HG02571 (cell line): ENCODE measurements around the gene PERM1.
A peak's percentile ranks its signal among the peaks of the same experiment; 100 is the strongest.
"Not testable (repeated sequence)": the region's sequence is repeated elsewhere in the genome, so short reads cannot be mapped to it uniquely, and the experiment has no call there.

Source experiments
- ATAC-seq: cut with Tn5 transposase; IDR thresholded peaks from one replicate; pipeline ENCODE4 v1.9.1; 2021; ENCODE audit warnings: mild to moderate bottlenecking, moderate library complexity; ENCODE audit not compliant: unreplicated experiment

The PERM1 gene, protein sequence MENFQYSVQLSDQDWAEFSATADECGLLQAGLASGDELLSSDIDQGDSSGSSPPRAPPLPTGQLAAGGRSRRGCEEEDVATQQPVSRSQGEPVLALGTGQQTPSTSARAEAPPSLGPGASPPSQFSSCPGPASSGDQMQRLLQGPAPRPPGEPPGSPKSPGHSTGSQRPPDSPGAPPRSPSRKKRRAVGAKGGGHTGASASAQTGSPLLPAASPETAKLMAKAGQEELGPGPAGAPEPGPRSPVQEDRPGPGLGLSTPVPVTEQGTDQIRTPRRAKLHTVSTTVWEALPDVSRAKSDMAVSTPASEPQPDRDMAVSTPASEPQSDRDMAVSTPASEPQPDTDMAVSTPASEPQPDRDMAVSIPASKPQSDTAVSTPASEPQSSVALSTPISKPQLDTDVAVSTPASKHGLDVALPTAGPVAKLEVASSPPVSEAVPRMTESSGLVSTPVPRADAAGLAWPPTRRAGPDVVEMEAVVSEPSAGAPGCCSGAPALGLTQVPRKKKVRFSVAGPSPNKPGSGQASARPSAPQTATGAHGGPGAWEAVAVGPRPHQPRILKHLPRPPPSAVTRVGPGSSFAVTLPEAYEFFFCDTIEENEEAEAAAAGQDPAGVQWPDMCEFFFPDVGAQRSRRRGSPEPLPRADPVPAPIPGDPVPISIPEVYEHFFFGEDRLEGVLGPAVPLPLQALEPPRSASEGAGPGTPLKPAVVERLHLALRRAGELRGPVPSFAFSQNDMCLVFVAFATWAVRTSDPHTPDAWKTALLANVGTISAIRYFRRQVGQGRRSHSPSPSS

DNA sequence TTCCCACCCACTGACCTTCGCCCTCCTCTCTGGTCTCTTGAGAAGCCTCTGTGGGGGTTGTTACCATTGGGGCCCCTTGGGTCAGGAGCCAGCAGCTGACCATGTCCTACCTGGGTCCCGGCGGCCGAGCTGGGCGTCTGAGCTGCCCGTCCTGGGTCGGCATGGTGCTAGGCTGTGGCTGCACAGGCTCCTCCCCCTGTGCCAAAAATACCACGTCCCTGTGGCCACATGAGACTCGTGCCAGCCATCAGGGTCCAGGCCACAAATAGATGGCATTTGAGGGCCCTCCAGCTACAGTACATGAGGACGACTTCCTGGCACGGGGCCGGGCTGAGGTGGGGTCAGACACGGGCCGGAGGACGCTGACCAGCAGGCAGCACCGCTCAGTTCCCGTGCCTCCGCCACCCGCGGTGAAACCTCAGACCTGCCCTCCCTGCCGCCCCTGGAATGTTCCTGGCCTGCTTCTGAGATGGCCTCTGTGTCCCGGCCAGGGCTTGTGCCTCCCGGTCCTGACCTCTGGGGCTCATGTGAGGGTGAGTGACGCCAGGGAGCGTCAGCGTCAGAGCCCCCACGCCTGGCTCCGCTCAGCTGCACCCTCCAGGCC, at the start of gene PERM1:
Gene PERM1 (minus strand): TSS at position 139 of the 604 bp plus-strand sequence. CDS start 1,064 bp downstream, outside the sequence.
- no peak for ATAC-seq

DNA sequence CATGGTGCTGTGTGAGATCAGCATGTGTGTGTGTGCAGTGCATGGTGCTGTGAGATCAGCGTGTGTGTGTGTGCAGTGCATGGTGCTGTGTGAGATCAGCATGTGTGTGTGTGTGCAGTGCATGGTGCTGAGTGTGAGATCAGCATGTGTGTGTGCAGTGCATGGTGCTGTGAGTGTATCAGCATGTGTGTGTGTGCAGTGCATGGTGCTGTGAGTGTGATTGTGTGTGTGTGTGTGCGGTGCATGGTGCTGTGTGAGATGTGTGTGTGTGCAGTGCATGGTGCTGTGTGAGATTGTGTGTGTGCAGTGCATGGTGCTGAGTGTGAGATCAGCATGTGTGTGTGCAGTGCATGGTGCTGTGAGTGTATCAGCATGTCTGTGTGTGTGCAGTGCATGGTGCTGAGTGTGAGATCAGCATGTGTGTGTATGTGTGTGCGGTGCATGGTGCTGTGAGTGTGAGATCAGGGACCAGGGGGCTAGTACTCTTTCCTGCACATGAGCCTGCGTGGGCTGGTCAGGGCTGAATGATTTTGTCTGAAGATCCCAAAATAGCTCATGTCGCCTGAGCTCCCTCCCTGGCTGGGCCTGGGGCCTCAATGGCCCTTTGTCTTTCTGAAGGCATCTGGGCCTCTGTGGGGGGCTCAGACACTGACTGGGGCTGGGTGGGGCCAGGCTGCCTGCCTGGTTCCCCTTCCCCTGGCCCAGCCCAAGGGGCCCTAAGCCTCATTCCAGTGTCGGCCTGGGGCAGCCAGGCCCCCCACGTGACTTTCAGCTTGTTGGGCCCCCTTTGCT, 49.2 kb upstream of the PERM1 start:
- ATAC-seq, result not testable (repeated sequence)

DNA sequence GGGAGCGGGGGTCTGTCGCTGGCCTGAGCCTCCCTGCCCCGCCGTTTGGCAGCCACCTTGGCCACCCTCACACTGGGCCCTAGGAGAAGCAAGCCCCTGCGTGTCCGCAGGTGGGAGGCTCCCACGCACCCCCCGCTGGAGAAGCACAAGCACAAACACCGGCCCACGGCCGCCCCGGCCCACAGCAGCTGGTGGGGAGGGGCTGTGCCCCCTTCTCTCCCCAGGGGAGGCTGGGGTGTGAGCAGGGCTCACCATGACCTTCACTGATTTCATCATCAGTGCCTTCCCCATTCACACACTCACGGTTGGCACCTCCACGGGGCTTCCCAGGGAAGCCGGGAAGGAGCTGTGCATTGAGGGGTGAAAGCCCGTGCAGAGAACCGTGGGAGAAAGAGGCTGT, 45.9 kb upstream of the PERM1 start:
- ATAC-seq, result no peak

DNA sequence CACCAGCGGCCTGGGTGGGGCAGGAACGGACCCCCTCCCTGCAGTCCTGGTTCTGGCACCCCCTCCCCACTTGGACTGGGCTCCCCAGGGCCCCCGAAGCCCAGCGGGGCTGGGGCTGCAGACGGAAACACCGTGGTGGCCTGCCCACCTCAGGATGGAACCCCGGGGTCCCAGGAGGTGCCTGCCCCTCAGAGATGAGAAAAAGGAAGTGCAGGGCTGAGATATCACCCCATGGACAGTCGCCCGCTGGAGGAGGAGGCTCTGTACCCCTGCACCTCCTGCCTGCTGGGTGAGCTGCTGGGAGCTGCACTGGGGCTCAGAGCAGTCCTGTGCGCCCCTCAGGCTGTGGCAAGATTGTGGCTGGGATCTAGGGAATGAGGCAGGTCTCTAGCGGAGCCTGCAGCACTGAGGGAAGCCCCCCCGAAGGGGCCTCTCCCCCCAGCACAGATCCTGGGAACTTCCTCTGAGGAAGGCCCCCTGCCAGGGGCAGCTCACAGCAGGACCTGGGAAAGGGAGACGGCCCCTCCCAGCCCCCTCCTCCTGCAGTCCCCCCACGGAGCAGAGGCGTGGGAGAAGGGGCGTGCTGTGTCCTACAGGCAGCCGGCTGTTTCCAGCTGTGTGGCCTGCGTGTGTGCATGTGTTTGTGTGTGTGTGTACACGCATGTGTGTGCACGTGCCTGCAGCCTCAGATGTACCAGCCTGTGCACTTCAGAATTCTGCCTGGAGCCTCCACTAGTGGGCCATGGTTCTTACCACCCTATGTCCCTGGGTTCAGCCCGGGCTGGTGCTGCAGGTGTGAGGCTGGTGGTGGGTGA, 44.9 kb upstream of the PERM1 start:
- ATAC-seq, result no peak

DNA sequence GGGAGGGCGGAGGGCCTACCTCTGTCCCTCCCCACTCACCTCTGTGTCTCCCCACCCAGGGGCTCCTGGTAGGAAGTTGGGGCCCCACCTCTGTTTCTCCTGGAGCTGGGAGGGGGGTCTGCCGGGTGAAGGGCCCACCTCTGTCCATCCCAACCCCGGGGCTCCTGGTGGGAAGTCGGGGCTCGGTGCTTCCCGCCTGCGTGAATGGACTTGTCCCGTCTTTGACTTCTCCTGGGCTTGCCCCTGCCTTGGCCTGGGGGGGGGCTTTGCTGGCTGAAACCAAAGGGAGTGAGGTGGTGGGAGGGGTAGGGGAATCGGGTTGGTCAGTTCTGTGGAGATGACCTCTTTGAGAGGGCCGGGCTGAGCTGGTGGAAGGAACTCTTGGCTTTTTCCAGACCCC, 43.8 kb upstream of the PERM1 start:
- ATAC-seq, result no peak

DNA sequence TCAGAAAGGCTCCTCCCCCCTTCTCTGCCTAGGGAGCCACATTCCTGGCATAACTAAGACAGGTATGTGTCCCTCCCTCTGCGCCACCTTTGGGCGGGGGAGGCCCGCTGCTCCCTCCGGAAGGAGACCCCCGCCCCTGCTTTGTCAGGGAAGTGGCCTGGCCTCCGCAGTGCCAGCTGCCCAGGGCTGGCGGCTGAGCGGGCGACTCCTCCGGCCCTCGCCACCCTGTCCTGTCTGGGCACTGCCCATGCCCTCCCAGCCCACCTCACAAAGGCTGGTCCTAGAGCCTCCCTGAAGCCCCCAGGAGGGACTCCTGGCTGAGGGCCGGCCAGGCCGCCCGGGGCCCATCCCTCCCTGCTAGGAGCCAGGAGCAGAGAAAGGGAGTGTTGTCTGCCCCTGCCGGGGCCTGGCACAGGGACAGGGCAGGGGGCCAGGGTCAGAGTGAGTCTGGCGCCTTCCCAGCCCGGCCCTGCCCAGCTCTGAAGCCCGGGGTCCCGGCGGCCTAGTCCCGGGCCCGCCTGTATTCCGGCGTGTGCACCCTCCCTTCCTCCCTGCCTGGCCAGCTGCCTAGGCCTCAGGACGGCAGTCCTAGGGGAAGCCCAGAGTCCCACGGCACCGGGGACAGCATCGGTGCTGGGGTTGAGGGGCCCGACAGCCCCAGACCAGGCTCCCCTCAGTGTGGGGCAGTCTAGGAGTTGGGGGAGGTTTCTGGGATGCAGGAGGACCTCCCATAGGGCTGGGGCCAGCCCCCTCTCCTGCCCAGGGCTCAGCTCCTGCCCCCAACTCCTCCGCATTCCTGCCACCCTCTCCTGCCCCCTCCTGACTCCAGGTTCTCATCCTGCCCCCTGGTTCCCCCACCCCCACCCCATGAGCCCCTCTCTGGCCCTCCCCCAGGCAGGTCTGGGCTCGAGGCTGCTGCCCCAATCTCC, 43.1 kb upstream of the PERM1 start:
- ATAC-seq, result no peak

DNA sequence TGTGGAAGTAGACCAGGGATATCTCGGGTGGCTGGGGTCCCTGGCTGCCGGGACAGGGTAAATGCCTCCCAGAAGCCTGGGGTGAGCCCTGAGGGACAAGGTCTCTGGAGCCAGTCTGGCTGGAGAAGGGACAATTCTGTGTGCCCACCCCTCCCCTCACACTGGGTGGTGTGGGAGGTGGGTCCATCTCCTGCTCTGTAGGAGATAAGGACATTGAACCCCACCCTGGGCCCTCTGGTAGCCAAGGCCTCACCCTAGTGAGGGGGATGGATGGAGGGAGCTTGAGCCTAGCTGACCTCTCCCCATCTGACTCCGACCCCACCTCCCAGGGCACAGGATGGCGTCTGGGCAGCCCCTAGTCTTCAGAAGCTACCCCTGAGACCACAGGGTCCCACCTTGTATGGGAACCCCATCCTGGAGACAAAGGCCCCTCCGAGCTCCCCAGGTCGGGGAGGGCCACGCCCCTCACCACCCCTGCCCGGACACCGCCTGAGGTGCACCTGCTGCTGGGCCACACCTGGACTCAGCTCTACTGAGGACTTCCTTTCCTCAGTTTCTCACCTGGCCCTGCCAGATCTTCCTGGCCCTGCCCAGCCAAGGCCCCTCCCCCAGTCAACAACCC, 42.4 kb upstream of the PERM1 start:
- ATAC-seq, result no peak

DNA sequence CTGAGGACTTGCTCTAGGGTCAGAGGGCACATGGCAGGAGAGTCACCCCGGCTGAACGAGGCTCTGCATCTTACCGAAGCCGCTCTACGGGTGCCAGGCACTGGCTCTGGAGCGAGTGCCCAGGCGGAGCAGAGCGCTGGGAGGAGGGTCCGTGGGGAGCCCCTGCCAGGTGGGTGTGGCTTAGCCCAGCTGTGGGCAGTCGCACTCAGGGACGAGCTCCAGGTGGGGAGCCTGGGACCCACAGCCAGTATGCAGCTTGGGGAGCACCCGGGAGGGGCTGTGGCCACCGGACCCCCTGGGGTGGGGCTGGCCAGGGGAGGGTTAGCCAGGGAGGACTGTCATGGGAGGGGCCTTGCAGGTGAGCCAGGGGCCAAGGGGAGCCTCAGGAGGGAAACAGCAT, 41.8 kb upstream of the PERM1 start:
- ATAC-seq, result no peak

DNA sequence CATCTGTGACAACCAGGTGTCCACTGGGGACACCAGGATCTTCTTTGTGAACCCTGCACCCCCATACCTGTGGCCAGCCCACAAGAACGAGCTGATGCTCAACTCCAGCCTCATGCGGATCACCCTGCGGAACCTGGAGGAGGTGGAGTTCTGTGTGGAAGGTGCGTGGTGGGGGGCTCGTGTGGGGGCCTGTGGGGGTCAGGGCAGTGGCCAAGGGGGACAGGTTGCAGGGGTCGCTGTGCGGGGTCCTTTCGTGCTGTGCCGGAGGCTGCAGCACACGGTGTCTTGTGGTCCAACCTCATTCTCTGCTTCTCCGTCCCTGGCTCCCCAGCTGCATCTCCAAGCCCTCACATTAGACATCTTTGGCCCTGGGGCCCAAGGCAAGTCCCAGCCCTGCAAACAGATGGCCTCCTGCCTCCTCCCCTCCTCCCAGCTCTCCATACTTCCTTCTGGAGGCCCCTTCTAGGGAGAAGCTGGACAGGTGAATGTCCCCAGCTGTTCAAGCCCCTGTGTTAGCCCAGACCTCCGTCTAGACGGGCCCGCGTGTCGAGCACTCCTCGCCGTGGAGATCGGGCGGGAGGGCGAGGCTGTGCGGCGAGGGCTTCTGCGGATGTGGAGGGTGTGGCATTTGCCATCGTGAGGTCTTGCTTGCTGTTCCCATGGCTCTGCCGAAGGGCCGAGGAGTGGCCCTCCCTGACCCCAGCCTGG, 40.6 kb upstream of the PERM1 start:
- ATAC-seq, result no peak

DNA sequence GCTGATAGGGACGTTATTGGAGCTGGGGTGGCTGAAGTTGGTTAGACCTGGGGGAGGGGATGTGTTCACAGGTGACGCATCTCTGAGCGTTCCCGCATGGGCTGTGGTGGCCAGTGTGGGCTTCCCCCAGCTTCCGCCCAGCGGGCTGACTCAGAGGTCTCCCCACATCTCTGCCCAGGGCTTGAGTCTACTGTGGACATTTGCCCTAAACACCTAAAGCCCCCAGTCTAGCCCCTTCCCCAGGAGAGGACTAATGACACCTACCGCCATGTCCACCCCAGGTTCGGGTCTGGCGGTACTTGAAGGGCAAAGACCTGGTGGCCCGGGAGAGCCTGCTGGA, 40.0 kb upstream of the PERM1 start:
- ATAC-seq, result no peak

DNA sequence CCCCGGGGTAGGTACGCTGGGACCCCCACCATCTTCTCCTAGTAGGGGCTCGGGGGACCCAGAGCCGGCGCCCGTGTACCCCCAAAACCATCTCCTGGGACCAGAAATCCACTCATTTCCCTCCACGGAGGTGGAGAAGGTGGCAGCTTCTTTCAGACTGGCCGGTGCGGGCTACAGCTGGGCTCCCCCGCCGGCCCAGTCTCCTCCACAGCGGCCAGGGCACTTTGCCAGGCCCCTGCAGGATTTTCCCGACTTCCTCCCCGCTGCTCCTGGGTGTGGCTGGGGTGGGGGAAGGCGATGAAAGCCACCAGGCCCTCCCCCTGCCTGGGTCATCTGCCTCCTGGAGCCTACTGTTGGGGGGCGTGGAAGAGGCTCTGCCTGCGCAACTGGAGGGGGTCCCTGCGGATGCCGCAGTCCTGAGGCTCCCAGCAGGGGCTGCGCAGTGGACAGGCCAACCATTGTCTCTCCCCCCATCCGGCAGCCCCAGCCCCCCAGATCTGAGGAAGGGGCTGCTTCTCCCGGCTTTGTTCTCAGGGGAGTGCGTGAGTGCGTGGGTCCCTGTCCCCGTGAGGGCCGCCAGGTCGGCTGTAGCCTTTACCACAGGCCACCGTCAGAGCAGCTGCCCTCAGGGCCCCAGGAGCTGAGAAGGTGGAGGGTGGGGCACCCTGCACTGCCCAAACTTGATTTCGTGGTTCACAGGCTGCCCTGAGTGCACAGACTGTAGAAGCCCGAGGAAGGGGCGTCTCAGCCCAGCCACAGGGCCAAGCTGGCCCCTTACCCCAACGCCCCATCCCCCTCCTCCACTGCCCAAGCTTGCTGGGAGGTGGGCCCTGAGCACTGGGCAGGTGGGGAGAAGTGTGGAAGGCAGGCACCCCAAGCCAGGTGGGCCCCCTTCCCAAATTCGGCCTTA, 39.4 kb upstream of the PERM1 start:
- ATAC-seq, result no peak

DNA sequence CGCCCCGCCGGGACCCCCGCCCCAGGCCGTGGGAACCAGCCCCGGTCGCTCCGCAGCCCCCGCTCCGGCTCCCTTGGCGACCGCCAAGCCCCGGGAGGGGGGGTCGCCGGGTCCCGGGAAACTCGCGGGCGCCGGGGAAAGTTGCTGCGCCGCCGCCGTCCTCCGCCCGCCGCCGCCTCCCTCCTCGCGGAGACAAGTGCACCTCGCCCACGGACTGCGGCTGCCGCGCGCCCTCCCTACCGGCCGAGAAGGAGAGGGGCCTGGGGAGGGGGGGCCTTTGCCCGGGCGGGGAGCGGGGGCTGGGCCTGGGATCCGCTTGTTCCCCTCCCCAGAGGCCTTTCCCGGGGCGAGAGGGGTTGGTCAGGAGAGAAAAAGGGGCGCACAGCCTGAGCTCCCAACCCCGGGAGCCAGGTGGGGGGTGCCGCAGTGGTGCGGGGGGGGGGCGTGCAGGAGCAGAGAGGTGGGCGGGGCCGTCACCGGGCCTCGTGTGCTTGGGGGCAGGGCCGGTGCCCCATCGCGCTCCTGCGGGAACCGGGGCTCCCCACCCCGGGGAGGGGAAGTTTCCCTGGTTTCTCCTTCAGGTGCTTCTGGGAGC, 38.6 kb upstream of the PERM1 start:
- peak; percentile 11 for ATAC-seq

DNA sequence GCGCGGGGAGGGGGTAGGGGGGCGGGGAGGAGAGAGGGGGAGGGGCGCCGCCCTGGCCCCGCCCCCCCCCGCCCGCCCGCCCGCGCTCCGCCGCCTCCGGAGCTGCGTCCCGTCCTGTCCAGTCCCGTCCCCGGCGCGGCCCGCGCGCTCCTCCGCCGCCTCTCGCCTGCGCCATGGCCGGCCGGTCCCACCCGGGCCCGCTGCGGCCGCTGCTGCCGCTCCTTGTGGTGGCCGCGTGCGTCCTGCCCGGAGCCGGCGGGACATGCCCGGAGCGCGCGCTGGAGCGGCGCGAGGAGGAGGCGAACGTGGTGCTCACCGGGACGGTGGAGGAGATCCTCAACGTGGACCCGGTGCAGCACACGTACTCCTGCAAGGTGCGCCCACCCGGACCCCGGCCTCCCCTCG, 38.1 kb upstream of the PERM1 start, which contains the start of gene AGRN:
Gene AGRN (plus strand): TSS at position 121 of the 405 bp plus-strand sequence. CDS start 53 bp downstream, at position 174.
- ATAC-seq, result peak; percentile 29

DNA sequence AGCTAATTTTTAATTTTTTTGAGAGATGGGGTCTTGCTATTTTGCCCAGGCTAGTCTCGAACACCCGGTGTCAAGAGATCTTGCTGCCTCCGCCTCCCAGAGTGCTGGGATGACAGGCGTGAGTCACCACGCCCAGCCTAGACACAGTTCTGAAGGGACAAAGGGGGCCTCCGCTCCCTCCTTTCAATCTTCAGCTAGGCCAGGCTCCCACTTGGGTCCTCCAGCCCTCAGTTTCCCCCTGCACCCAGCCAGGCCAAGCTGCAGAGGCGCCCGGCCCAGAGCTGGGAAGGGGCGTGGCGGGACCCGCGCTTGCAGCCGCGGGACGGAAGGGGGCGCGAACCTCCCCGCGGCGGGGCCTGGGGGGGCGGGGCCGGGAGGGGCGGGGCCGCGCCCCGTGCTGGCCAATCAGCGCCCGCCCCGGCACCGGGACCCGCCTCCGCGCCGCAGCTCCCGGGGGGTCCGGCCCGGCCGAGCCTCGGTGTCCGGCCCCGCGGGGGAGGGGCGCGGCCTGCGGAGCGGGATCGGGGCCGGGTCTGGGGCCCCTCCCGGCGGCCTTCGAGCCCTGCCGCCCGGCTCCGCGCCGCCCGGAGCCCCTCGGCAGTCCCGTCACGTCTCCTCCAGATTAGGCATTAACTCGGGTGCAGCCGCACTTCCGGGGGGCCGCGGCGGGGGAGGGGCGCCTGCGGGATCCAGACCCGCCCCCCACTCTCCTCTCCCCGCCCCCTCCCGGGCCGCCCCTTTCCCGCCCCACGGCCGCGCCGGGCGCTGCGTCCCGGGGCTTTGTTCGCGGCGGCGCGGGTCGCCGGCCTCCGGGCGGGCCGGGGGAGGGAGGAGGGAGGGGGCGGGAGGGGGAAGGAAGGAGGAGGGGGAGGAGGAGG, 37.5 kb upstream of the PERM1 start:
- peak; percentile 58 for ATAC-seq

DNA sequence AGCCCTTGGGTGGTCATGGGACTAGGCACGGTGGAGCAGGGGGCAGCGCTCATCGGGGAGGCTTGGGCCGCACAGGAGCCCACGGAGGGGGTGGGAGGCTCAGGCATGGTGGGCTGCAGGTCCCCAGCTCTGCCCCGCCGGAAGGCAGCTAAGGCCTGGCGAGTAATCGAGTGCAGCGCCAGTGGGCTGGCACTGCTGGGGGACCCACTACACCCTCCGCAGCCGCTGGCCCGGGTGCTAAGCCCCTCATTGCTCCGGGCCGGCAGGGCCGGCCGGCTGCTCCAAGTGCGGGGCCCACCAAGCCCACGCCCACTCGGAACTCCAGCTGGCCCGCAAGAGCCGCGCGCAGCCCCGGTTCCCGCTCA, 36.4 kb upstream of the PERM1 start:
- not testable (repeated sequence) for ATAC-seq
